ENCODE measurements around the gene KIAA1671. TPM values are rescaled to one million over a fixed set of nuclear protein-coding genes. Genes with fewer than 3 reads are reported as not detected.

KIAA1671 gene
- total and polyA plus RNA-seq, 2 donors (not counting 1 experiment from before 2014, with no cell fraction given), result 0.01 to 0.02 TPM

GRCh38 chr22:25008666-25009065 lies 56.1 kb downstream of the KIAA1671 start:
- TF ChIP-seq, protein P1, sequence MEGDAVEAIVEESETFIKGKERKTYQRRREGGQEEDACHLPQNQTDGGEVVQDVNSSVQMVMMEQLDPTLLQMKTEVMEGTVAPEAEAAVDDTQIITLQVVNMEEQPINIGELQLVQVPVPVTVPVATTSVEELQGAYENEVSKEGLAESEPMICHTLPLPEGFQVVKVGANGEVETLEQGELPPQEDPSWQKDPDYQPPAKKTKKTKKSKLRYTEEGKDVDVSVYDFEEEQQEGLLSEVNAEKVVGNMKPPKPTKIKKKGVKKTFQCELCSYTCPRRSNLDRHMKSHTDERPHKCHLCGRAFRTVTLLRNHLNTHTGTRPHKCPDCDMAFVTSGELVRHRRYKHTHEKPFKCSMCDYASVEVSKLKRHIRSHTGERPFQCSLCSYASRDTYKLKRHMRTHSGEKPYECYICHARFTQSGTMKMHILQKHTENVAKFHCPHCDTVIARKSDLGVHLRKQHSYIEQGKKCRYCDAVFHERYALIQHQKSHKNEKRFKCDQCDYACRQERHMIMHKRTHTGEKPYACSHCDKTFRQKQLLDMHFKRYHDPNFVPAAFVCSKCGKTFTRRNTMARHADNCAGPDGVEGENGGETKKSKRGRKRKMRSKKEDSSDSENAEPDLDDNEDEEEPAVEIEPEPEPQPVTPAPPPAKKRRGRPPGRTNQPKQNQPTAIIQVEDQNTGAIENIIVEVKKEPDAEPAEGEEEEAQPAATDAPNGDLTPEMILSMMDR (IDR thresholded peaks at IDR 0.05), result no peak
- TF ChIP-seq EZH2 (IDR thresholded peaks at IDR 0.05; ENCODE audit: borderline replicate concordance, insufficient read depth, low read depth, low read length, poor library complexity, severe bottlenecking), result no peak
- DNase-seq, result no peak
- no peaks in the 10 kb centered on the region for H4K20me1 ChIP-seq (ENCODE audit: control insufficient read depth, insufficient read depth, low read length, poor library complexity, severe bottlenecking)
- no peaks in the 10 kb centered on the region for H3K27me3 ChIP-seq (replicated peaks in 1 of 4; ENCODE audit: control extremely low read depth in 1 of 4, control insufficient read depth in 3 of 4, insufficient read depth in 4 of 4, low read length in 3 of 4)
- ATAC-seq (ENCODE audit: low read depth), result no peak
- intact Hi-C loops (cut with micrococcal nuclease), result no loop called here
- no peak overlapping the region for H3K27ac ChIP-seq (ENCODE audit: low read length in 2 of 2)
- 8% methylated on average over 1 of the region's 2 CpGs for WGBS (ENCODE audit: insufficient coverage)
- Mint-ChIP-seq H3K9me3 (ENCODE audit: insufficient read depth) (no peaks in the 10 kb centered on the region), H3K4me3 (no peak overlapping the region), H3K27me3 (peaks cover 3% of the 10 kb centered on the region), H3K4me1 (no peaks in the 10 kb centered on the region), H3K27ac (no peak overlapping the region)
- ChIA-PET CTCF (no interaction called here), POLR2A (no interaction called here)
- H3K4me3 ChIP-seq (ENCODE audit: control extremely low read depth in 1 of 5, extremely low read depth in 1 of 5, insufficient read depth in 1 of 5, low read depth in 2 of 5, low read length in 4 of 5), result no peak overlapping the region
- H3K9me3 ChIP-seq (ENCODE audit: control extremely low read depth in 1 of 3, control insufficient read depth in 2 of 3, insufficient read depth in 1 of 3, low read length in 2 of 3), result no peaks in the 10 kb centered on the region
- no peak overlapping the region for H2AFZ ChIP-seq (ENCODE audit: insufficient read depth, low read depth, low read length, poor library complexity, severe bottlenecking)
- H3K79me2 ChIP-seq (ENCODE audit: control insufficient read depth, insufficient read depth, low read length), result no peaks in the 10 kb centered on the region
- H3K36me3 ChIP-seq (replicated peaks in 1 of 2; ENCODE audit: control extremely low read depth in 1 of 2, control insufficient read depth in 1 of 2, extremely low read depth in 1 of 2, insufficient read depth in 2 of 2, low read length in 1 of 2), result no peaks in the 10 kb centered on the region
- H3K9ac ChIP-seq (ENCODE audit: low read length), result no peak overlapping the region
- H3K4me2 ChIP-seq (replicated peaks; ENCODE audit: low read depth, low read length, poor library complexity, severe bottlenecking), result no peak overlapping the region
- no peaks in the 10 kb centered on the region for H3K4me1 ChIP-seq (ENCODE audit: control insufficient read depth in 2 of 2, insufficient read depth in 2 of 2, low read length in 2 of 2)

DNA sequence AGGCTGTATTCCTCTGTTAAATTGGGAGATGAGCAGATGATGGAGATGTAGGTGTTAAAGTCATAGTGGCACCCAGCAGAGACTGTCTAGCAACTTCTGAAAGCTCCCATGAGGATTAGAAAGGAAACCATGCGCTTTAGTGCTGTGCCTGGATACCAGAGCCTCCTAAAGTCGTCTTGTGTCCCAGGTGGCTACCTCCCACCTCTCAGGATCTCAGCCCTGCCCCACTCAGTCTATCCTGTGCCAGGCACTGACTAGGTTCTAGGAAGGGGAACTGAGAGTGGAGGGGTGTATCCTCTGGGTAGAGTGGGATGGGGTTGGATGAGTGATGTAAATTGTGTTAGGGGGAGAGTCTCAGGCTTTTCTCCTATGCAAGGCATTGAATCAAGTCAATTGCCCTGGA lies 60.2 kb downstream of the KIAA1671 start:
- CTCF ChIA-PET, result no interaction called here

More for the DNA sequence above, 60.2 kb downstream of the KIAA1671 start:
- Histone ChIP-seq H3K9ac (ENCODE audit: low read length) (no peak overlapping the region), H3K36me3 (replicated peaks in 1 of 2; ENCODE audit: control extremely low read depth in 1 of 2, control insufficient read depth in 1 of 2, extremely low read depth in 1 of 2, insufficient read depth in 2 of 2, low read length in 1 of 2) (no peaks in the 10 kb centered on the region), H4K20me1 (ENCODE audit: control insufficient read depth, insufficient read depth, low read length, poor library complexity, severe bottlenecking) (no peaks in the 10 kb centered on the region), H3K79me2 (ENCODE audit: control insufficient read depth, insufficient read depth, low read length) (no peaks in the 10 kb centered on the region), H3K27me3 (replicated peaks in 1 of 4; ENCODE audit: control extremely low read depth in 1 of 4, control insufficient read depth in 3 of 4, insufficient read depth in 4 of 4, low read length in 3 of 4) (no peaks in the 10 kb centered on the region), H3K9me3 (ENCODE audit: control extremely low read depth in 1 of 3, control insufficient read depth in 2 of 3, insufficient read depth in 1 of 3, low read length in 2 of 3) (no peaks in the 10 kb centered on the region), H2AFZ (ENCODE audit: insufficient read depth, low read depth, low read length, poor library complexity, severe bottlenecking) (no peak overlapping the region), H3K27ac (ENCODE audit: low read length in 2 of 2) (no peak overlapping the region), H3K4me3 (ENCODE audit: control extremely low read depth in 1 of 5, extremely low read depth in 1 of 5, insufficient read depth in 1 of 5, low read depth in 2 of 5, low read length in 4 of 5) (no peak overlapping the region), H3K4me2 (replicated peaks; ENCODE audit: low read depth, low read length, poor library complexity, severe bottlenecking) (no peak overlapping the region), H3K4me1 (ENCODE audit: control insufficient read depth in 2 of 2, insufficient read depth in 2 of 2, low read length in 2 of 2) (no peaks in the 10 kb centered on the region)
- DNase-seq (no peak), ATAC-seq (ENCODE audit: low read depth) (no peak)
- Mint-ChIP-seq H3K4me3 (no peak overlapping the region), H3K4me1 (no peaks in the 10 kb centered on the region), H3K9me3 (ENCODE audit: insufficient read depth) (no peaks in the 10 kb centered on the region), H3K27me3 (peaks cover 10% of the 10 kb centered on the region), H3K27ac (no peak overlapping the region)
- intact Hi-C loops (cut with micrococcal nuclease), result no loop called here
- POLR2A ChIA-PET, result interaction anchor here (0.6 to 0.7 kb wide), 2 partner anchors 38 to 69 kb away, joined by 3 to 4 read pairs; no protein-coding TSS in a partner anchor
- no CpG with 5 or more reads among the region's 2 CpGs for WGBS (ENCODE audit: insufficient coverage)
- no peak for TF ChIP-seq EZH2 (IDR thresholded peaks at IDR 0.05; ENCODE audit: borderline replicate concordance, insufficient read depth, low read depth, low read length, poor library complexity, severe bottlenecking)
- TF ChIP-seq, protein P1 (IDR thresholded peaks at IDR 0.05), result no peak
